Measurements from ENCODE around the gene RIOK3.
"Not testable (repeated sequence)": the region's sequence is repeated elsewhere in the genome, so short reads cannot be mapped to it uniquely, and the experiment has no call there.

The RIOK3 gene

DNA sequence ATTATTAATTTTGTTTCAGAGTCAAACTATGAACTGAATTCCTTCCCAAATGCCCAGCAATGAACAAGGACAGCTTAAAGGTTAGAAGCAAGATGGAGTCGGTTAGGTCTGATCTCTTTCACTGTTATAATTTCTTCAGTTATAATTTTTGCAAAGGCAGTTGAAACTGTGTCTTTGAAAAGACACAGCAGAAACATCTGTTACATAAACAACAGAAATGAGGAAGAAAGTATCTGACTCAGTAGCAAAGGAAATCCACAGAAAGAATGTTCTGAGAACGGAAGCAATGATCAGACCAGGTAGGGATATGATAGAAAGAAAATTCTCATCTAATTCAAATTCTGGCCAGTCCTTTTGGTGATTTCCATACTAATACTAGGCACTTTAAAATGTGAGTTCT lies 45.0 kb downstream of the RIOK3 start:
- no peak for DNase-seq (ENCODE audit: low read depth in 2 of 2)

DNA sequence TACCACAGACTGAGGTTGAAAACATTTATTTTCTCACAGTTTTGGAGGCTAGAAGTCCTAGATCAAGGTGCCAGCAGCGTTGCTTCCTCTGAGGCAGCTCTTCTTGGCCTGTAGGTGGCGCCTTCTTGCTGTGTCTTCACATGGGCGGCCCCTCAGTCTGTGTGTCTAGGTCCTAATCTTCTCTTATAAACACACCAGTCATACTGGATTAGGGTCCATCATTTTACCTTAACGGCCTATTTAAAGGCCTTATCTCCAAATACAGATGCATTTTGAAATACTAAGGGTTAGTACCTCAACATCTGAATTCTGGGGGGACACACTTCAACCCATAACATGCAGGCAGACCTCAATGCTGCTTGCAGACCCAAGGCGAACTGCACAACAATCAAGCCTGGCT lies 45.8 kb downstream of the RIOK3 start:
- DNase-seq (ENCODE audit: low read depth in 2 of 2): peak; percentile 58 to 61

DNA sequence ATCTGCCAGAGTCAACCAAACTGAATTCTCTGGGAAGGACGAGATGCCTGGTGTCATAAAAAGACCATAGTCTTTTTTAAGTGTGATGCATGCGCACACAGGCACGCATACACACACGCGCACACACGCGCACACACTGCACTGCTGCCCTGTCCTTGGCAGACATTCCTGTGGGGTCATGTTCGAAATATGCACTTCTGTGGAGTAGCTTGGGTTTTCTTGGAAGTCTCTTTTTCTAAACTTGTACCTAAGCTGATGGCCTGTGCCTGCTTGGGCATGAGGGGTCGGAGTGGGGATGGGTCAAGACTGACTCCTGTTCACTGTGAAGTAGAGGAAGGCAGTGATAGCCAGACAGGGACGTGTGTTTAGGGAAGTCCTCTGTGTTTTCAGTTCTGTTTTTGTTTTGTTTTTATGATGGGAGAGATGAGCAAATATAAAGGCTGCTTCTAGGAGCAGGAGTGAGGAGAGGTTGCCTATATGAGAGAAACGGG lies 46.2 kb downstream of the RIOK3 start:
- DNase-seq (ENCODE audit: low read depth in 2 of 2): no peak

DNA sequence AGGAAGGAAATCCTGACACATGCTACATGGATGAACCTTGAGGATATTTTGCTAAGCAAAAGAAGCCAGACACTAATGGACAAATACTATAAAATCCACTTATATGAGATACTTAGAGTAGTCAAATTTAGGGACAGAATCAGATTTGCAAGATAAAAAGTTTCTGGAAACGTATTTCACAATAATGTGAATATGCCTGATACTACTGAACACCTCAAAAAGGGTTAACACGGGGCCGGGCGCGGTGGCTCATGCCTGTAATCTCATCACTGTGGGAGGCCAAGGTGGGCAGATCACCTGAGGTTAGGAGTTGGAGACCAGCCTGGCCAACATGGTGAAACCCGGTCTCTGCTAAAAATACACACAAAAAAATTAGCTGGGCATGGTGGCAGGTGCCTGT lies 48.5 kb downstream of the RIOK3 start:
- DNase-seq (ENCODE audit: low read depth in 2 of 2): no peak

DNA sequence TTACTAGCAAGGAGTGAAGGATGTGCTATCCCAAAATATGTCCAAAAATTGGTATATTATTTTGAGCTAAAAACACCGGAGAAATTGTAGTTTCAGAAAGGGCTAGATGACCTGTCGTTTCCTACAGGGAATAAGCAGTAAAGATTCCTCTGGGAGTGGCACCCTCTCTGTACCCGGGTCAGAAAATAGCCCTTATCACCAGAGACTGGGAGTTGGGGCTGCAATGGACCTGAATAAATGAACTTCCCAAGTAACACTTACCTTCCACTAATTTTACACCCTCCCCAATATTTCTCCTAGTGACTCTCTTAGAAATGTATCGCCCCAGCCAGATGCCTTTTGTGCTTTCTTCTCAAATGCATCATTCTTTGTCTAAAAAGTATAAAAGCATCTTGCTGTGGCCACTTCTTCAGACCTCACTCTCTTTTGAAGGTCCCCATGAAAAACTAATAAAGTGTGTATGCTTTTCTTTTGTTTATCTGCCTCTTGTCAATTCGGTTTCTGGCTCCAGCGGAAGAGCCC lies 49.5 kb downstream of the RIOK3 start:
- DNase-seq (ENCODE audit: low read depth in 2 of 2): no peak

DNA sequence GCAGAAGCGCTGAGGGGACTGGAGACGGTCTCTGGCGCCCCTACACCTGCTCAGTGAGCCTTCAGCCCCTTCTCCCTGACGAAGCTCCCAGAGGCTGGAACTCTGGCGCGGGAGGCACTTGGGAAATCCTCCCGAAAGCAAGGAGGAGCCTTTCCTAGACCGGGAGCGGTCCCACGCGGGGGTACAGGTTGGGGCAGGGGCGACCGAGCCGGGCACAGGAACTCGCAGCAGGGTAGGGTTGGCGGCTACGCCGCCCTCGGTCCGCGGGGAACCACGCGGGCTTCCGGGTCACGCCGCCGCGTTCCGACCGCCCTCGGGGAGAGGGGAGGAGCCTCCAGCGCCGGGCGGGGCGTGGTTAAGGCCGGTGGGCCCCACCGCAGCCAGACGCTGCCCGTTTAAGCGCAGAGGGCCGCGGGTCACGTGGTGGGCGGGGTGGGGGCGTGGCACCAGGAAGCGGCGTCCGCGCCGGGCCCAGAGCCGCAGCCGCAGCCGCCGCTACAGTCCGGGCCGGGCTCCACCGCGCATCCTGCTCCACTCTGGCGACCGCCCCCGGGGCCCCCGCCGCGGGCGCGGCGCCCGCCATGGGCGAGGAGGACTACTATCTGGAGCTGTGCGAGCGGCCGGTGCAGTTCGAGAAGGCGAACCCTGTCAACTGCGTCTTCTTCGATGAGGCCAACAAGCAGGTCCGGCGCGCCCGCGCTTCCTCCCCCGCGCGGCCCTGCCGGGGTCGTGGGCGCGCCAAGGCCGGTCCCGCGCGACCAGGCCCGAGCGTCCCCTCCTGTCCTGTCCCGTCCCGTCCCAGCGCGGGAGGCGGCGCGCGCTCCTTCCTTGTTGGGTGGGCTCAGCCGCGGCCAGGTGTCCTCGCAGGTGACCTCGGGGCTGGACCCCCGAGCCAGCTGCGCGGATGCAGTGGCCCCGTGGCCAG lies 50.2 kb downstream of the RIOK3 start, which contains the start of gene RMC1:
Gene RMC1 (plus strand): TSS at position 474 of the 925 bp plus-strand sequence. CDS start 108 bp downstream, at position 582.
- DNase-seq (ENCODE audit: low read depth in 2 of 2): peak; percentile 99

DNA sequence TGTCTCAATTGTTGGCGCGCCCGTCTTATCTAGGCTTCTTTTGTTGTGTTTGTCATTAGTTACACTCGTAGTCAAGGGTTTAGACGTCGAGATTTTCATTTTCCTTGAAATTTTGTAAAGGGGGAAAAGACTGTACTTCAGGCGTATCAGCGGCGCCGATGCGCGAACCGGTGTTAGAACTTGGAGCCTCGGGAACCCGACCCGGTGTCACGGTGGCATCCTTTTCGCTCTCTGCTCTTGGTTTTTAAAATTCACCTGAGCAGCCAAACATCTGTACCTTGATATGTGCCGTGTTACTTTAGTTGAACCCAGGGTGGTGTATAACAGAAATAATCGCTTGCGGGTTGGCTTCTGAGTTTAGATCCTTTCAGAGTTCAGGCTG lies 50.9 kb downstream of the RIOK3 start:
- DNase-seq (ENCODE audit: low read depth in 2 of 2): no peak

DNA sequence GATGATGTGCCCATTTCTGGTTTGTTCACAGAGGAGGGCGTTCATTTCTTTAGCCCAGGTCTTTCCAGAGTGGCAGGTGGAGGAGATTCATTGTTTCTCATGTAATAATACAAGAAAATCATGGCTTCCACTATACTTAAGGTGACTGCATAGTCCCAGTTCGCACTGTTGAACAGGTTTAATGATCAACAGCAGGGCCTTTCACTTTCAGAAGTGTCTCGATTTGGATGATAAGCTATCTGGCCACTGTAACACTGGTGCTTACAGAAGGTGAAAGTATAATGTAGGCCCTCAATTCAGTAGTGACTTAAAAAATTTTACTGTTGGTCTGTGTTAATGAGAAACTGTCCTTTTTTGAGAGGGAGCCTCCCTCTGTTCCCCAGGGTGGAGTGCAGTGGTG lies 51.6 kb downstream of the RIOK3 start:
- no peak for DNase-seq (ENCODE audit: low read depth in 2 of 2)

DNA sequence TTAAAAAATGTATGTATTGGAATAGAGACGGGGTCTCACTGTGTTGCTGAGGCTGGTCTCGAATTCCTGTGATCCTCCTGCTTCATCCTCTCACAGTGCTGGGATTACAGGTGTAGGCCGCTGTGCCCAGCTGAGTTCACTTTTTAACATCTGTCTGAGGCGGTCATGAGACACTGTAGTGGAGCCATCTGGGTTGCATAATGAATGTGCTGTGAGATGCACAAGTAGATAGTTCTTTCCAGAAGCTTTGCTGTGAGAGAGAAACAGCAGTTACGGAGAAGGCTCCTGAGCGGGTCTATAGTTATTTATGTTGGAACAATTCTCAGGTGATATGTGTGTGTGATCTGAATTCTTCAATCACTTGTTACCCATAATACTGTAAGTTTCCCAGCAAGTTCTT lies 53.3 kb downstream of the RIOK3 start:
- no peak for DNase-seq (ENCODE audit: low read depth in 2 of 2)

DNA sequence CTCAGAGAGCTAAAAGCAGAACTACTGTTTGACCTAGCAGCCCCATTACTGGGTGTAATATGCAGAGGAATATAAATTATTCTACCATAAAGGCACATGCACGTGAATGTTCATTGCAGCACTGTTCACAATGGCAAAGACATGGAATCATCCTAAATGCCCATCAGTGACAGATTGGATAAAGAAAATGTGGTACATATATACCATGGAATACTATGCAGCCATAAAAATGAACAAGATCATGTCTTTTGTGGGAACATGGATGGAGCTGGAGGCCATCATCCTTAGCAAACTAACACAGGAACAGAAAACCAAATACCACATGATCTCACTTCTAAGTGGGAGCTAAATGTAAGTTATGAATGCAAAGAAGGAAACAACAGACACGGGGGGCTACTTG lies 57.8 kb downstream of the RIOK3 start:
- not testable (repeated sequence) for DNase-seq (ENCODE audit: low read depth in 2 of 2)

DNA sequence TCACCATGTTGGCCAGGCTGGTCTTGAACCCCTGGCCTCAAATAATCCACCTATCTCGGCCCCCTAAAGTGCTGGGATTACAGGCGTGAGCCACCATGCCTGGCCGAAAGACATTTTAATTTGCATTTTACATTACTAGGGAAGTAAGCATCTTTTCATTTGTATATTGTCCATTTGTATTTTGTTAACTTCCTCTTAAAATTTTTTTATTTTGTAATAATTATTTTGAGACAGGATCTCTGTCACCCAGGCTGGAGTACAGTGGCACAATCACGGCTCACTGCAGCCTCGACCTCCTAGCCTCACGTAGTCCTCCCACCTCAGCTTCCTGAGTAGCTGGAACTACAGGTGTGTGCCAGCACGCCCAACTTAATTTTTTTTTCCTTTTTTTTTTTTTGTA lies 59.1 kb downstream of the RIOK3 start:
- not testable (repeated sequence) for DNase-seq (ENCODE audit: low read depth in 2 of 2)

DNA sequence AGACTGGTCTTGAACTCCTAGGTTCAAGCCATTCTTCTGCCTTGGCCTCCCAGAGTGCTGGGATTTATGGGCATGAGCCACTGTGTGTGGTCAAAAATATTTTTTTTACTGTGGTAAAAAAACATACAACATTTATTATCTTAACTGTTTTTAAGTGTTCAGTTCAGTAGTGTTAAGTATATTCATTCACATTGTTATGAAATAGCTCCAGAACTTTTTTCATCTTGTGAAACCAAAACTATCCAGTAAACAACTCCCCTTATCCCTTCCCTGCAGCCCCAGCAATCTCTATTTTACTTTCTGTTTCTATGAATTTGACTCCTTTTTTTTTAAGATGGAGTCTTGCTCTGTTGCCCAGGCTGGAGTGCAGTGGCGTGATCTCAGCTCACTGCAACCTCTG lies 59.6 kb downstream of the RIOK3 start:
- no peak for DNase-seq (ENCODE audit: low read depth in 2 of 2)

DNA sequence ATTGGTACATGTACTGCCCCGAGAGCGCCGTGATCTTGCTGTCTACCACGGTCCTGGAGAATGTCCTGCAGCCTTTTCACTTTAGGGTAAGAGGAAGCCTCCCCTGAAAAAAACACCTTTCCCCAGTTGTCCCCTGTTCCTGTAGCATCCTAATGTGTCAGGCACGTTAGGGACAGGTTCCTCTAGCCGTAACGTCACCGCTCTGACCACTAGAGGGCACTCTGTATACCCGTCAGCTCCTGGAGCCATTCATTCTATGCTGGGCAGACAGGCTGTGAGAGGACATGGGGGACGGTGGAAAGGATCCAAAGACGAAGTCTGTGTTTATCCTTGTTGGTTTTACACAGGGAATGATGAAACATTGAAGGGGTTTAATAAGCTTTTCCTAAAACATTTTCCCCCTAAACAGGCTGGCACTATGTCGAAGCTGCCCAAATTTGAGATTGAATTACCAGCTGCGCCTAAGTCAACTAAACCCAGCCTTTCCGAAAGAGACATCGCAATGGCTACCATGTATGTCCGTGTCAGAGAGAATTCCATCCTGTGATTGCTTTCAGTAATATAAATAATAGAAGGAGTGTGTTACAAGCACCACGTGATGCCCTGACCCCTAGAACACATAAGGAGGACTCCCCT lies 62.9 kb downstream of the RIOK3 start:
- DNase-seq (ENCODE audit: low read depth in 2 of 2): peak; percentile 60 to 67

DNA sequence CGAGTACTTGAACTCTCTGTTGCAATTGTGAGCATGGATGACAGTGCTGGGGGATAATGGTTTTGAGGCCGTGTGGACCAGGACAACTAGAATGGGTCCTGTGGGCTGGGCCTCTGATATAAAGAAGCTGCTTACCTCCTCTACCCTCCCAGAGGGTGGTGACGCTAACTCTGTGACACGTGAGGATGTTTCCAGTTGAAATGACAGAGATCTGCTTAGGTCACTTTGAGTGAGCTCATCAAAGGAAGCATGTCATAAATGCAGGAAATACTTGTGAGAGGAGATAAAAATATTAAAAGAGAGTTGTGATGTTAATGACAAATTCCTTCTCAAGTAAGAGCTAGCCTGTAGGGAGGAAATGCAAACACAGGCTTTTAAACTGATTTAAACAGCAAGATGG lies 66.6 kb downstream of the RIOK3 start:
- no peak for DNase-seq (ENCODE audit: low read depth in 2 of 2)

DNA sequence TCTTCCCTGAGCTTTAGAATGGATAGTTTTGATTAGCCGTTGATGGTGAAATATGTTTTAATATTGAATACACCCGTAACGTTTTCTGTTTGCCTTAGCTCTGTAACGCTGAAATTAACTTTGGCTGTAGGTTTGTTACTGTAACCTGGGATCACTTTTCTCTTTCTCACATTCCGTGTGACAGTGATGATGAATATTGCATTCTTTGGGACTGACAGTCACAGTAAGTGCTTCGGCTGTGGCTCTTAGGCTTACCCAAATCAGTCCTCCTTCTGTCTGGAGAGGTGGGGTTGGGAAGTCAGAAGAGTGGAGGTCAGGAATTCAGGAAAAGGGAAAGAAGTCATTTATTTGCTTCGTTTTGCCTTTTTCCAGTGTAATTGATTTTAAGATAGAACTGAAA lies 68.2 kb downstream of the RIOK3 start:
- no peak for DNase-seq (ENCODE audit: low read depth in 2 of 2)

DNA sequence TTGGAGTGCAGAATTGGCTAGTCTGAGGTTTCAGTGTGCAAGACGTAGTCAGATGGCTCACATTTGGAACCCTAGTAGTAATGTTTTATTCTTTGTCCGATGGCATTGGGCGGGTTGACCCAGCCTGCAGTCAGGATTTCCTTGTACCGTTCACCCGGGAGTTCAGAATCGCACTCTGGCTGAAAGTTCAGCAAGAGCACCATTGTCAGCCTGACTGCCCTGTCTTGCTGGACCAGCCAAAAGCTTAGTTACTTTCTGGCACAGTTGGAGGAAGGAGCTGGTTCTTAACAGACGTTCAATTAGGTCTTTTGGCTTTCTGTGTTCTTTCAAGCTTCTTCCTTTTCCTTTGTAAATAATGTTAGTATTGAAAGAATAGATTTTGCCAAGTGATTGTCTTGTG lies 68.8 kb downstream of the RIOK3 start:
- no peak for DNase-seq (ENCODE audit: low read depth in 2 of 2)

DNA sequence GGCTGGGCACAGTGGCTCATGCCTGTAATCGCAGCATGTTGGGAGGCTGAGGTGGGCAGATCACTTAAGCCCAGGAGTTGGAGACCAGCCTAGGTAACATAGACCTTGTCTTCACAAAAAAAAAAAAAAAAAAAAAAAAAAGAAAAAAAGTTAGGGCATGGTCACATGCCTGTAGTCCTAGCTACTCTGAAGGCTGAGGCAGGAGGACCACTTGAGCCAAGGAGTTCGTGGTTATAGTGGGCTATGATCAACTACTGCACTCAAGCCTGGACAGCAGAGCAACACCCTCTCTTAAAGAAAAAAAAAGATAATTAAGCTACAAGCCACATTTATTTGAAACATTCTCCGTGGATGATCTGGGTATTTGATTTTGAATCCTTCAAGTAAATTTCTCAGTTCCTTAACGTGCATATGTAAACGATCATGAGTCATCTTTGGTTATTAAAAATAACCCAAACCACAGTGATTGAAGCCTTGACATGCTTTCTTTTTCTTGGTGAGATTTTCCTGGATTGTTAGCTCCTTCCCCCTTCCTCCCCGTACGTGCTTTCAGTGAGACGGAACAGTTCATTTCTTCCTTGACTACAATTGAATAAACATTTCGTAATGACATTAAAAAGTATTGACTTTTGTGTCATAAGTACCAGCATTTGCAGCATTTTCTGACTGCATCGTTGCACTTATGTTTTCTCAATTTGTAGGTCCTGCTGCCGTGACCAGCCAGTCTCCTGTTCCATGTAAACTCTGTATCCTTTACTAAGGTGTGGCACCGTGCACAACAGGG lies 70.5 kb downstream of the RIOK3 start:
- no peak for DNase-seq (ENCODE audit: low read depth in 2 of 2)

DNA sequence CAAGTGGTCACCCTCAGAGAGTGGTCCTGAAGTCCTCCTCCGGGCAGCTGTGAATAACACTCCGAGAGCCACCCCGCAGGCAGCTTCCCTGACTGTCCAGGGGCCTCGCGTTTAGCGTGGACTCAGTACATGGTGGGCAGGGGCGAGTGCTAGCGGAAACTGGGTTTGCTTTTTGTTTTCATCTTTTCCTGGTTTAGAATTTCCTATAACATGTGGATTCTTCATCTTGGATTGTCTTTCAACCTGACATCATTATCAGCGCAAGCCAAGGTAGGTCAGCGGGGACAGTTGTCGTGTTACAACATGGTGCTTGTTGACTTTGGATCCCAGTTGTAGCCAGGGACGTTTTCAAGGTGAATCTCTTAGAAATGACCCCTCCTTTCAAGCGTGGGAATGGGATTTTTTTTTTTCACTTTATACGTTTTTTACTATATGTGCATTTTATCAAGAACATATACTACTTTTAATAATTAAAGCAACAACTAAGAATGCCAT lies 71.2 kb downstream of the RIOK3 start:
- no peak for DNase-seq (ENCODE audit: low read depth in 2 of 2)

DNA sequence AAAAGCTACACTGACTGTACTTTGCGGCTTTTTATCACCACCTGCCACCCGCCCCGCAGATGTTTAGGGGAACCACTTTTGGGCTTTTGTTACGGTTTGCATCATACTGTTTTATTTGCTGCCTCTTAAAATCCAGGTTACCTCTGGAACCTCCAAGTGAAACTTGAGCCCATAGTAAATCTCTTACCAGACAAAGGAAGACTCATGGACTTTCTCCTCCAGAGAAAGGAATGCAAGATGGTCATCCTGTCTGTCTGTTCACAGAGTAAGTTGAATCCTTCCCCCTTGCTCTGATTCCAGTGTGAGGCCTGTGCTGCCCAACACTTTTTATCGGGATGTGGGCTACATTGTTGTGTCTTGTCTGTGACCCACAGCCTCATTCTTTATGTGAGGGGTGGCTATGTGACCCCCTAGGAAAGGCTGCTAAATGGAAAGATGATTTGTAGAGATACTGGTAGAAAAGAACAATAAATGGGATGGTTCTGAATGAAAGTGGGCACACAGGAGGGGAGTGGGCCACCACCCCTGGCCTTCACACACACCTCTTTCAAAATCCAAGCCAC lies 73.5 kb downstream of the RIOK3 start:
- no peak for DNase-seq (ENCODE audit: low read depth in 2 of 2)

DNA sequence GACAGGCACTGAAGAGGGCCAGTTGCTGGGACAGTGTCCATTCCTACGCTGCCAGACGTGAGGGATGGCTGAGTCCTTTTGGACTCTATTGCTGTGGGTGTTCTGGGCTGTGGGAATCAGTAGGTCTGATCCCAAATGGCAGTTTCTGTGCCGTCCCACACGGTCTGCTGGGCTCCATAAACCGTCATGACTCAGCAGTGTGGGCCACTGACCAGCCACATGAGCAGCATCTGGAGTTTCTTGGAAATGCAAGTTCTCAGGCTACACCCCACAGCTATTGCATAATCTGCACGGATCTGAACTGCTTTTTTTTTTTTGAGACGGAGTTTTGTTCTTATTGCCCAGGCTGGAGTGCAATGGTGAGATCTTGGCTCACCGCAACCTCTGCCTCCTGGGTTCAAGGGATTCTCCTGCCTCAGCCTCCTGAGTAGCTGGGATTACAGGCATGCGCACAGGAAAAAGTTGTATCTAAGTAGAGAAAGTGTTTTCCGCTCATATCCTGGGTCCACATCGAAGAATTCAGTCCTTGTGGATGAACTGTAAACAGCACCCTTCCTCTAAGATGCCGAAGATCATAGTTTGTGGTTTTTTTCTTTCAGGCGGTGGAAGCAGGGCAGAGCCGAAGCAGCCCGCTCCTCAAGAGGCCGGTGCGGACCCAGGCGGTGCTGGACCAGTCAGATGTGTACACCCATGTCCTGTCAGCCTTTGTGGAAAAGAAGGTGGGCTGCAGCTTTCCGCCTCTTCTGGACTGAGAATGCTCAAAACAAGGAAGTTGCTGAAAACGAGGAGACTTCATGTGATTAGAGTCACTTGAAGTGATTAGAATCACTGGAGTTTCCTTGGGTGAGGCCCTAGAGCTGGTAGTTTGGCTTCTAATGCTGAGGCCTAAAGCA lies 75.7 kb downstream of the RIOK3 start:
- no peak for DNase-seq (ENCODE audit: low read depth in 2 of 2)

Measured in activated CD4-positive, alpha-beta T cell treated with anti-CD3 and anti-CD28 coated beads for 24 hours (primary cell).